Cardiac muscle cell (in vitro differentiated cells and primary cell): Measurements from ENCODE around the gene AEN. TPM values are rescaled to one million over a fixed set of nuclear protein-coding genes. Genes with fewer than 3 reads are reported as not detected.

ENCODE experiments used
- DNase-seq, 2 donors: peaks; one replicate each; pipeline versions ENCODE4 v3.0.0 to v3.0.0-alpha.2; 2010 to 2017; ENCODE audit warnings: low read depth in 1 of 2, low spot score in 1 of 2
- H3K27ac ChIP-seq: fragments of 200-600 bp; sonication (generic); 2 replicates; pipeline ENCODE4 v1.5.1; 2016
- H3K27me3 ChIP-seq: fragments of 200-600 bp; sonication (generic); 2 replicates; pipeline ENCODE4 v1.6.0; 2016; ENCODE audit warnings: control low read depth
- H3K36me3 ChIP-seq: fragments of 200-600 bp; sonication (generic); 2 replicates; pipeline ENCODE4 v1.5.1; 2016; ENCODE audit warnings: control low read depth
- H3K4me1 ChIP-seq: fragments of 200-600 bp; sonication (generic); 2 replicates; pipeline ENCODE4 v1.8.1; 2017; ENCODE audit warnings: low read depth, mild to moderate bottlenecking, mixed run types
- H3K4me3 ChIP-seq: fragments of 200-600 bp; sonication (generic); 2 replicates; pipeline ENCODE4 v1.5.1; 2016; ENCODE audit warnings: mild to moderate bottlenecking
- H3K9me3 ChIP-seq: fragments of 200-600 bp; sonication (generic); 2 replicates; pipeline ENCODE4 v1.5.1; 2017; ENCODE audit warnings: low read depth, mild to moderate bottlenecking, control low read depth
- CTCF ChIP-seq: IDR thresholded peaks from 2 replicates; pipeline ENCODE4 v1.5.1; 2012; ENCODE audit warnings: low read depth, mild to moderate bottlenecking, low read length
- polyA plus RNA-seq: library from polyadenylated mRNA; unstranded; fragments of >200 nt; fragmentation: Nextera tagmentation; extraction: Ambion mirVana; gene quantifications from 2 replicates; pipeline ENCODE4 v1.2.1, GENCODE V29; 2016
- total RNA-seq: library from RNA; depleted of rRNA; stranded (reverse); fragments of >200 nt; gene quantifications from 2 replicates; pipeline ENCODE4 v1.2.3, GENCODE V29; 2016

AEN gene
- total and polyA plus RNA-seq, 2 experiments from 2014 or later, result 20.9 to 53.6 TPM

- Histone ChIP-seq H3K27me3 (no peaks in the 10 kb centered on the region), H3K9me3 (no peaks in the 10 kb centered on the region), H3K4me1 (no peaks in the 10 kb centered on the region), H3K36me3 (no peaks in the 10 kb centered on the region), H3K27ac (no peak overlapping the region), H3K4me3 (no peak overlapping the region)
- DNase-seq, result no peak
- TF ChIP-seq CTCF, result no peak
These were observed 40.6 kb upstream of the AEN start for GRCh38 chr15:88580532-88580931.

- H3K4me3 ChIP-seq, result no peak overlapping the region
- H3K27me3 ChIP-seq, result no peaks in the 10 kb centered on the region
- no peak overlapping the region for H3K27ac ChIP-seq
- H3K9me3 ChIP-seq, result no peaks in the 10 kb centered on the region
- H3K36me3 ChIP-seq, result no peaks in the 10 kb centered on the region
- TF ChIP-seq CTCF, result no peak
- peak in 1 of 2 donors; percentile 10 for DNase-seq
- peaks cover 5% of the 10 kb centered on the region for H3K4me1 ChIP-seq
These were observed 34.6 kb upstream of the AEN start for GRCh38 chr15:88586401-88587162.

- Histone ChIP-seq H3K36me3 (no peaks in the 10 kb centered on the region), H3K27ac (no peak overlapping the region), H3K9me3 (no peaks in the 10 kb centered on the region), H3K4me1 (peaks cover 5% of the 10 kb centered on the region), H3K4me3 (no peak overlapping the region), H3K27me3 (no peaks in the 10 kb centered on the region)
- DNase-seq, result no peak
- TF ChIP-seq CTCF, result no peak
These were observed 30.4 kb upstream of the AEN start for GRCh38 chr15:88590759-88591158.

GRCh38 chr15:88591384-88591783, 29.8 kb upstream of the AEN start:
- Histone ChIP-seq H3K9me3 (no peaks in the 10 kb centered on the region), H3K4me3 (no peak overlapping the region), H3K27me3 (no peaks in the 10 kb centered on the region), H3K36me3 (no peaks in the 10 kb centered on the region), H3K4me1 (peaks cover 5% of the 10 kb centered on the region), H3K27ac (no peak overlapping the region)
- no peak for TF ChIP-seq CTCF
- DNase-seq, result no peak

GRCh38 chr15:88603885-88604284, 17.3 kb upstream of the AEN start:
- Histone ChIP-seq H3K27ac (no peak overlapping the region), H3K36me3 (no peaks in the 10 kb centered on the region), H3K9me3 (no peaks in the 10 kb centered on the region), H3K27me3 (peaks cover 72% of the 10 kb centered on the region), H3K4me3 (peak overlapping the region; percentile 19), H3K4me1 (peaks cover 13% of the 10 kb centered on the region)
- no peak for TF ChIP-seq CTCF
- no peak for DNase-seq
